H1 (cell line): ENCODE data around the gene IGLL5. TPM values are rescaled to one million over a fixed set of nuclear protein-coding genes. Genes with fewer than 3 reads are reported as not detected.
A peak's percentile ranks its signal among the peaks of the same experiment; 100 is the strongest.

Source experiments
- CTCF ChIA-PET: fragments of 300-600 bp; sonication (Branson Sonifier 250); formaldehyde crosslinking; loops from one replicate; lab custom pipeline; 2021; ENCODE audit not compliant: partially characterized antibody; lab: Charles Lee
- POLR2A ChIA-PET: fragments of 300-600 bp; sonication (Branson Sonifier 250); formaldehyde crosslinking; loops from one replicate; lab custom pipeline; 2021; ENCODE audit warnings: inconsistent platforms; ENCODE audit not compliant: partially characterized antibody; lab: Charles Lee
- DNase-seq, 2 experiments: peaks; one replicate each; pipeline versions ENCODE4 v3.0.0 to v3.0.0-alpha.2; 2010 to 2022; ENCODE audit warnings: low spot score in 2 of 2, low read depth in 1 of 2, mixed read lengths in 1 of 2
- FAIRE-seq: peaks from 2 replicates; lab custom pipeline; 2011; peaks lifted over from hg19 to GRCh38; lab: Jason Lieb, UNC
- H2AFZ ChIP-seq: 2 replicates; pipeline ENCODE4 v1.8.1; 2012; ENCODE audit warnings: low read length, inconsistent platforms
- H2AK5ac ChIP-seq: 2 replicates; pipeline ENCODE4 v1.6.1; 2013; ENCODE audit warnings: low read depth, low read length
- H2BK120ac ChIP-seq: replicated peaks from 2 replicates; pipeline ENCODE3; 2013; ENCODE audit warnings: low read depth, low read length, inconsistent platforms
- H2BK12ac ChIP-seq: 2 replicates; pipeline ENCODE4 v1.6.1; 2013; ENCODE audit warnings: low read depth, low read length
- H2BK15ac ChIP-seq: 2 replicates; pipeline ENCODE4 v1.6.1; 2013; ENCODE audit warnings: low read length
- H2BK20ac ChIP-seq: 2 replicates; pipeline ENCODE4 v1.6.1; 2013; ENCODE audit warnings: low read length
- H2BK5ac ChIP-seq: 2 replicates; pipeline ENCODE4 v1.6.1; 2013; ENCODE audit warnings: low read depth, low read length
- H3K14ac ChIP-seq: 2 replicates; pipeline ENCODE4 v1.6.1; 2013; ENCODE audit warnings: inconsistent platforms; ENCODE audit not compliant: insufficient read length
- H3K18ac ChIP-seq: 2 replicates; pipeline ENCODE4 v1.6.1; 2013; ENCODE audit warnings: low read length; ENCODE audit errors: extremely low read depth
- H3K23ac ChIP-seq: 2 replicates; pipeline ENCODE4 v1.6.1; 2013; ENCODE audit warnings: inconsistent platforms; ENCODE audit not compliant: insufficient read length
- H3K23me2 ChIP-seq: 2 replicates; pipeline ENCODE4 v1.6.1; 2013; ENCODE audit warnings: low read depth, low read length
- H3K27ac ChIP-seq: 2 replicates; pipeline ENCODE4 v1.6.1; 2011; ENCODE audit warnings: low read depth, low read length, inconsistent platforms
- H3K27me3 ChIP-seq, 4 experiments: replicated peaks in 1 of 4; 1 replicate in 1 of 4; 2 replicates in 3 of 4; pipeline versions ENCODE4 v1.6.1 to v1.8.1; 2011 to 2013; ENCODE audit warnings: low read length in 3 of 4, mild to moderate bottlenecking in 3 of 4, inconsistent platforms in 2 of 4, mixed read lengths in 2 of 4, moderate library complexity in 1 of 4; ENCODE audit not compliant: control insufficient read depth in 3 of 4, insufficient read depth in 3 of 4; ENCODE audit errors: extremely low read depth in 1 of 4
- H3K36me3 ChIP-seq, 4 experiments: 2 replicates each; pipeline versions ENCODE4 v1.6.1 to v1.8.1; 2011 to 2013; ENCODE audit warnings: mild to moderate bottlenecking in 4 of 4, low read length in 3 of 4, moderate library complexity in 2 of 4, control low read depth in 1 of 4, inconsistent platforms in 1 of 4; ENCODE audit not compliant: insufficient read depth in 4 of 4, control insufficient read depth in 2 of 4
- H3K4ac ChIP-seq: replicated peaks from 2 replicates; pipeline ENCODE3; 2013; ENCODE audit warnings: low read length, low read depth, mixed read lengths, inconsistent platforms; ENCODE audit not compliant: insufficient read length
- H3K4me1 ChIP-seq, 4 experiments: replicated peaks in 1 of 4; 1 replicate in 1 of 4; 2 replicates in 3 of 4; pipeline versions ENCODE4 v1.6.1 to v1.8.1; 2011 to 2013; ENCODE audit warnings: low read length in 3 of 4, inconsistent platforms in 2 of 4, mixed read lengths in 1 of 4; ENCODE audit not compliant: insufficient read depth in 4 of 4, control insufficient read depth in 3 of 4
- H3K4me2 ChIP-seq, 2 experiments: 2 replicates each; pipeline versions ENCODE4 v1.6.1 to v1.8.1; 2011 to 2013; ENCODE audit warnings: low read depth in 2 of 2, low read length in 2 of 2, control low read depth in 1 of 2, inconsistent platforms in 1 of 2, mild to moderate bottlenecking in 1 of 2; ENCODE audit not compliant: insufficient read depth in 1 of 2
- H3K4me3 ChIP-seq, 4 experiments: fragments of 200-600, 300-600 bp in 1 of 4; sonication (generic), shearing (Covaris generic), sonication (Bioruptor Twin) in 1 of 4; 2 replicates each; pipeline versions ENCODE4 v1.5.1 to v1.8.1; 2011 to 2016; ENCODE audit warnings: low read length in 4 of 4, low read depth in 3 of 4, control low read depth in 2 of 4, inconsistent platforms in 2 of 4, mild to moderate bottlenecking in 2 of 4, mixed read lengths in 1 of 4, moderate library complexity in 1 of 4; ENCODE audit not compliant: insufficient read depth in 2 of 4; ENCODE audit errors: extremely low read depth in 1 of 4
- H3K56ac ChIP-seq: replicated peaks from 2 replicates; pipeline ENCODE3; 2013; ENCODE audit warnings: low read depth, mild to moderate bottlenecking, mixed read lengths, low read length, inconsistent platforms; ENCODE audit not compliant: insufficient read length
- H3K79me1 ChIP-seq: 2 replicates; pipeline ENCODE4 v1.6.1; 2013; ENCODE audit warnings: low read depth, low read length, control low read depth
- H3K79me2 ChIP-seq, 2 experiments: 2 replicates each; pipeline versions ENCODE4 v1.6.1 to v1.8.1; 2012 to 2013; ENCODE audit warnings: low read length in 2 of 2, mild to moderate bottlenecking in 2 of 2, inconsistent platforms in 1 of 2; ENCODE audit not compliant: insufficient read depth in 2 of 2, control insufficient read depth in 1 of 2
- H3K9ac ChIP-seq, 4 experiments: replicated peaks in 1 of 4; 1 replicate in 1 of 4; 2 replicates in 3 of 4; pipeline versions ENCODE4 v1.6.1 to v1.8.1; 2011 to 2013; ENCODE audit warnings: low read depth in 3 of 4, low read length in 3 of 4, control low read depth in 2 of 4, mild to moderate bottlenecking in 2 of 4, moderate library complexity in 2 of 4, inconsistent platforms in 1 of 4; ENCODE audit errors: extremely low read depth in 1 of 4
- H3K9me3 ChIP-seq, 2 experiments: 2 replicates each; pipeline versions ENCODE4 v1.6.1 to v1.8.1; 2012 to 2013; ENCODE audit warnings: mild to moderate bottlenecking in 2 of 2, moderate library complexity in 2 of 2, control low read depth in 1 of 2, inconsistent platforms in 1 of 2, low read depth in 1 of 2, low read length in 1 of 2, mixed read lengths in 1 of 2; ENCODE audit not compliant: insufficient read depth in 2 of 2
- H4K20me1 ChIP-seq, 2 experiments: replicated peaks in 1 of 2; 2 replicates each; pipeline versions ENCODE3 to v1.8.1; 2011 to 2013; ENCODE audit warnings: inconsistent platforms in 2 of 2, low read length in 2 of 2, mild to moderate bottlenecking in 1 of 2; ENCODE audit not compliant: insufficient read depth in 2 of 2, control insufficient read depth in 1 of 2
- H4K5ac ChIP-seq: 2 replicates; pipeline ENCODE4 v1.6.1; 2013; ENCODE audit warnings: low read length, low read depth, mixed read lengths, inconsistent platforms; ENCODE audit not compliant: insufficient read length
- H4K8ac ChIP-seq: 2 replicates; pipeline ENCODE4 v1.8.0; 2013; ENCODE audit warnings: mild to moderate bottlenecking, moderate library complexity, low read length, inconsistent platforms; ENCODE audit not compliant: insufficient read depth; ENCODE audit errors: extremely low read depth
- H4K91ac ChIP-seq: replicated peaks from 2 replicates; pipeline ENCODE3; 2013; ENCODE audit warnings: low read length, mixed read lengths, inconsistent platforms; ENCODE audit not compliant: insufficient read length
- ASH2L ChIP-seq: fragments of 200-600, 300-600 bp; sonication (generic); IDR thresholded peaks from one replicate; pipeline ENCODE4 v1.7.1; 2017; ENCODE audit warnings: low read length
- BCL11A ChIP-seq, 2 experiments: IDR thresholded peaks; one replicate each; pipeline ENCODE4 v1.6.1; 2011; ENCODE audit warnings: low read depth in 2 of 2, low read length in 2 of 2, mild to moderate bottlenecking in 2 of 2
- CBX5 ChIP-seq: fragments of 300-800, 300-1000 bp; sonication (generic); IDR thresholded peaks from 2 replicates; pipeline ENCODE4 v1.7.1; 2016; ENCODE audit warnings: antibody characterized with exemption, low read length, low read depth
- EZH2 ChIP-seq: fragments of 200-600 bp; sonication (generic); IDR thresholded peaks from 2 replicates; pipeline ENCODE4 v1.7.1; 2012; ENCODE audit warnings: low read depth, mild to moderate bottlenecking, moderate library complexity, low read length, inconsistent platforms; ENCODE audit not compliant: severe bottlenecking
- POLR2AphosphoS5 ChIP-seq: IDR thresholded peaks from 2 replicates; pipeline ENCODE4 v1.6.1; 2011; ENCODE audit warnings: low read depth, low read length
- POU5F1 ChIP-seq: IDR thresholded peaks from 2 replicates; pipeline ENCODE4 v1.6.1; 2011; ENCODE audit warnings: low read depth, mild to moderate bottlenecking, low read length, moderate library complexity
- RAD21 ChIP-seq, 2 experiments: IDR thresholded peaks in 1 of 2; conservative IDR thresholded peaks in 1 of 2; 2 replicates each; pipeline ENCODE4 v1.6.1; 2011; ENCODE audit warnings: low read depth in 2 of 2, low read length in 2 of 2, improper control_type of control experiment in 1 of 2, inconsistent platforms in 1 of 2, mild to moderate bottlenecking in 1 of 2, moderate library complexity in 1 of 2
- RFX5 ChIP-seq: IDR thresholded peaks from 2 replicates; pipeline ENCODE4 v1.6.1; 2011; ENCODE audit warnings: low read depth, low read length, improper control_type of control experiment, borderline replicate concordance
- RXRA ChIP-seq: IDR thresholded peaks from 2 replicates; pipeline ENCODE4 v1.6.1; 2011; ENCODE audit warnings: low read depth, mild to moderate bottlenecking, low read length, moderate library complexity; ENCODE audit not compliant: insufficient read depth
- SAP30 ChIP-seq: fragments of 300-600 bp; sonication (generic); IDR thresholded peaks from 2 replicates; pipeline ENCODE4 v1.7.1; 2012; ENCODE audit warnings: low read length, moderate library complexity, mild to moderate bottlenecking, inconsistent platforms; ENCODE audit not compliant: insufficient read depth, insufficient replicate concordance
- SIX5 ChIP-seq: IDR thresholded peaks from 2 replicates; pipeline ENCODE4 v1.6.1; 2011; ENCODE audit warnings: mild to moderate bottlenecking, low read depth, low read length
- SP1 ChIP-seq: IDR thresholded peaks from 2 replicates; pipeline ENCODE4 v1.6.1; 2011; ENCODE audit warnings: low read depth, low read length
- WGBS, 2 experiments: shearing (Covaris generic) in 1 of 2; methylation state at CpG; one replicate each; pipeline versions ENCODE4 v1.1.6 to v1.1.7; 2013 to 2015; ENCODE audit warnings: low lambda C conversion rate in 2 of 2, mixed read lengths in 2 of 2, inconsistent platforms in 1 of 2, low coverage in 1 of 2, missing lambda C conversion rate in 1 of 2; ENCODE audit not compliant: insufficient replicate concordance in 2 of 2, insufficient coverage in 1 of 2, insufficient read length in 1 of 2; ENCODE audit errors: extremely low coverage in 1 of 2, missing lambda C conversion rate in 1 of 2; 5-methylcytosine and 5-hydroxymethylcytosine counted together
- polyA plus RNA-seq, 7 experiments: library from polyadenylated mRNA; depleted of rRNA in 3 of 7; stranded (reverse) in 5 of 7; unstranded in 2 of 7; fragments of >200 nt in 5 of 7; fragments of 200-250 nt in 2 of 7; gene quantifications; 1 replicate in 5 of 7; 2 replicates in 1 of 7; 4 replicates in 1 of 7; pipeline versions ENCODE4 v1.2.1 to v1.2.3, GENCODE V29; 2011 to 2013; ENCODE audit warnings: missing spikeins in 2 of 7, mixed read lengths in 2 of 7
- total RNA-seq: library from RNA; stranded (reverse); fragmentation: NEBNext Ultra II Directional; extraction: Animal tissue kit (Norgen Biotek cat#: 25700); gene quantifications from 2 replicates; pipeline ENCODE4 v1.2.1, GENCODE V29; 2021
- TF ChIP-seq, protein P1 (sequence below): IDR thresholded peaks from 2 replicates; pipeline ENCODE4 v1.6.1; 2012; ENCODE audit warnings: inconsistent platforms

The IGLL5 gene
- total and polyA plus RNA-seq, 2 of the 8 experiments (the other 6 are each of a cell fraction or from before 2014, with no cell fraction given): not detected

DNA sequence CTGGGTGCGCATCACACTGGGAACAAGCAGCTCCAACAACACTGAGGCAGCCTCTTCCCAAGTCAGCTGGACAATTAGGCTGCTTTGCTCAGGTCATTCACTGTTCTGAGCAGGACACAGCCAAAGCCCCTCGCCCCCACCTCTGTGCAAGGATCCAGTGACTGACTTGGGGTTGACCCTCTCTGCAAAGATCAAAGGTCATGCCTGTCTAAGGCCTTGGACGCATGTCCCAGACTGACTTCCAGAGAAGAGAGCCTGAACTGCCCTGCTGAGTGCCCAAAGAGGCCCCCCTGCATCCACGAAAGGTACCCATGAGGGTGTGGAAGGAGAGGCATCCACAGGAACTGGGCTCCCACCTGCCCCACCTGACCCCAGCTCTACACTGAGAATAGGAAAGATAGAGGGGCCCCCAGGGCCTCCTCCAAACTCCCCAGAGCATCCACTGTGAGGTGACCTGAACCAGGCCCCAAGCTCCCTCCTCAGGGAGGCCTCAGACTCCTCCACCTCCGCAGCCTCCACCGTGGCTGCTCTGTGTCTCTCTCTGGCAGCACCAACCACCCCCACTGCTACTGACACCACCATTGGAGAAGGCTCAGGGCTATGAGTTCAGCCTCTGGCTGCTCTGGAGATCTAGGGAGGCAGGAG, 53.5 kb downstream of the IGLL5 start:
- H3K9ac ChIP-seq: no peak overlapping the region
- no peak overlapping the region for H2AFZ ChIP-seq
- H2BK120ac ChIP-seq: no peak overlapping the region
- H4K20me1 ChIP-seq: peaks cover 0 to 5% of the 10 kb centered on the region in 2 experiments
- no peaks in the 10 kb centered on the region for H3K79me2 ChIP-seq
- no peak overlapping the region for H3K4me3 ChIP-seq
- H2BK5ac ChIP-seq: no peak overlapping the region
- peaks cover 1 to 15% (median 3%) of the 10 kb centered on the region in 4 experiments; a peak in 4 of 7 replicates for H3K27me3 ChIP-seq
- H2BK12ac ChIP-seq: no peak overlapping the region
- no peak overlapping the region for H3K23ac ChIP-seq
- DNase-seq (peak in 1 of 2 experiments; percentile 37), FAIRE-seq (no peak)
- H3K56ac ChIP-seq: no peak overlapping the region
- H3K79me1 ChIP-seq: no peaks in the 10 kb centered on the region
- no peaks in the 10 kb centered on the region for H3K36me3 ChIP-seq
- CTCF ChIA-PET: interaction anchor here (0.6 to 0.9 kb wide), 2 partner anchors 104 to 187 kb away, joined by 3 read pairs; no protein-coding TSS in a partner anchor
- H3K4me1 ChIP-seq: no peaks in the 10 kb centered on the region
- no peak overlapping the region for H3K14ac ChIP-seq
- peaks cover 12 to 35% of the 10 kb centered on the region in 2 experiments; a peak in 3 of 4 replicates for H3K9me3 ChIP-seq
- H2AK5ac ChIP-seq: no peak overlapping the region
- H3K27ac ChIP-seq: no peak overlapping the region
- POLR2A ChIA-PET: no interaction called here
- H2BK20ac ChIP-seq: no peak overlapping the region
- H3K4me2 ChIP-seq: no peak overlapping the region
- H3K4ac ChIP-seq: no peak overlapping the region
- no peak overlapping the region for H2BK15ac ChIP-seq
- H4K8ac ChIP-seq: no peak overlapping the region
- peaks cover 4% of the 10 kb centered on the region; the same call in 1 of the 2 replicates for H3K23me2 ChIP-seq
- no peak overlapping the region for H4K91ac ChIP-seq
- no peak overlapping the region for H3K18ac ChIP-seq
- WGBS, 2 experiments: 74% methylated on average over 6 of the region's 6 CpGs; no CpG with 5 or more reads in 1 of the 2 experiments
- no peak overlapping the region for H4K5ac ChIP-seq
- no peak for TF ChIP-seq SIX5
- TF ChIP-seq SP1: no peak
- no peak for TF ChIP-seq ASH2L
- no peak for TF ChIP-seq POU5F1
- no peak for TF ChIP-seq POLR2AphosphoS5
- no peak for TF ChIP-seq EZH2
- no peak for TF ChIP-seq BCL11A (IDR thresholded peaks at IDR 0.05; ENCODE audit: low read depth in 2 of 2, low read length in 2 of 2)
- TF ChIP-seq SAP30: no peak
- TF ChIP-seq CBX5: no peak
- TF ChIP-seq, protein P1, sequence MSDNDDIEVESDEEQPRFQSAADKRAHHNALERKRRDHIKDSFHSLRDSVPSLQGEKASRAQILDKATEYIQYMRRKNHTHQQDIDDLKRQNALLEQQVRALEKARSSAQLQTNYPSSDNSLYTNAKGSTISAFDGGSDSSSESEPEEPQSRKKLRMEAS: no peak
- no peak for TF ChIP-seq RFX5
- no peak for TF ChIP-seq RXRA
- no peak for TF ChIP-seq RAD21 (IDR thresholded peaks at IDR 0.05 in 1 of 2, conservative IDR thresholded peaks at IDR 0.05 in 1 of 2; ENCODE audit: low read depth in 2 of 2, low read length in 2 of 2)
